Right kidney (tissue), 1 donor: ENCODE data around the gene ANO9.
"Not testable (repeated sequence)": the region's sequence is repeated elsewhere in the genome, so short reads cannot be mapped to it uniquely, and the experiment has no call there.

Experiments
- DNase-seq: peaks from one replicate; pipeline ENCODE4 v3.0.0-alpha.2; 2016

The ANO9 gene

DNA sequence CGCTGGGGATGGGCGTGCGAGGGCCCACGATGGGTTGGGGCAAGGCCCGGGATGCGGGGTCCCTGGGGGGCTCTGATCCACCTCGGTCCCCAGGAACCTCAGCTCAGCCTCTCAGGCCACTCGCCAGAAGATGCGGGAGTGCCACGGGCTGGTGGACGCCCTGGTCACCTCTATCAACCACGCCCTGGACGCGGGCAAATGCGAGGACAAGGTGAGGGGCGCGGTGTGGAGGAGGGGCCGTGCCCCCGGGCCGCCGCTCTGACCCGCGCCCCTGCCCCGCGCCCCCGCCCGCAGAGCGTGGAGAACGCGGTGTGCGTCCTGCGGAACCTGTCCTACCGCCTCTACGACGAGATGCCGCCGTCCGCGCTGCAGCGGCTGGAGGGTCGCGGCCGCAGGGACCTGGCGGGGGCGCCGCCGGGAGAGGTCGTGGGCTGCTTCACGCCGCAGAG lies 41.5 kb downstream of the ANO9 start:
- DNase-seq = no peak

- DNase-seq = no peak
Observed at GRCh38 chr11:399731-400211, 42.0 kb downstream of the ANO9 start.

DNA sequence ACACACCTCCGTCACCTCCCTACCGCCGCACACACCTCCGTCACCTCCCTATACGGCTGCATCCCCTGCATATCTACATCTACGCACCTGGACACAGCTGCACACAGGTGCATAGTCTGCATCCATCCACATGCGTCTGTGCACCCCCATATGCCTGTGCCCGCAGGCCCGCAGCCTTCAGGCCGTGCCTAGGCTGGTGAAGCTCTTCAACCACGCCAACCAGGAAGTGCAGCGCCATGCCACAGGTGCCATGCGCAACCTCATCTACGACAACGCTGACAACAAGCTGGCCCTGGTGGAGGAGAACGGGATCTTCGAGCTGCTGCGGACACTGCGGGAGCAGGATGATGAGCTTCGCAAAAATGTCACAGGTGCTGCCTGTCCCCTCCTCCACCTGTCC lies 43.0 kb downstream of the ANO9 start:
- DNase-seq = no peak

DNA sequence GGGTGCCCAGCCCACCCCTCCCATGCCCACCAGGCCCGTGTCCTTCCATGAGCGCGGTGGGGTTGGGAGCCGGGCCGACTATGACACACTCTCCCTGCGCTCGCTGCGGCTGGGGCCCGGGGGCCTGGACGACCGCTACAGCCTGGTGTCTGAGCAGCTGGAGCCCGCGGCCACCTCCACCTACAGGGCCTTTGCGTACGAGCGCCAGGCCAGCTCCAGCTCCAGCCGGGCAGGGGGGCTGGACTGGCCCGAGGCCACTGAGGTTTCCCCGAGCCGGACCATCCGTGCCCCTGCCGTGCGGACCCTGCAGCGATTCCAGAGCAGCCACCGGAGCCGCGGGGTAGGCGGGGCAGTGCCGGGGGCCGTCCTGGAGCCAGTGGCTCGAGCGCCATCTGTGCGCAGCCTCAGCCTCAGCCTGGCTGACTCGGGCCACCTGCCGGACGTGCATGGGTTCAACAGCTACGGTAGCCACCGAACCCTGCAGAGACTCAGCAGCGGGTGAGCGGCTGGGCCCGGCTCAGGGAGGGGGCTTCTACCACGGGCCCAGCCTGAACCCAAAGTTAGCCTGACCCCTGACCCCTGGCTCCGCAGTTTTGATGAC lies 44.8 kb downstream of the ANO9 start:
- DNase-seq = peak; percentile 86

DNA sequence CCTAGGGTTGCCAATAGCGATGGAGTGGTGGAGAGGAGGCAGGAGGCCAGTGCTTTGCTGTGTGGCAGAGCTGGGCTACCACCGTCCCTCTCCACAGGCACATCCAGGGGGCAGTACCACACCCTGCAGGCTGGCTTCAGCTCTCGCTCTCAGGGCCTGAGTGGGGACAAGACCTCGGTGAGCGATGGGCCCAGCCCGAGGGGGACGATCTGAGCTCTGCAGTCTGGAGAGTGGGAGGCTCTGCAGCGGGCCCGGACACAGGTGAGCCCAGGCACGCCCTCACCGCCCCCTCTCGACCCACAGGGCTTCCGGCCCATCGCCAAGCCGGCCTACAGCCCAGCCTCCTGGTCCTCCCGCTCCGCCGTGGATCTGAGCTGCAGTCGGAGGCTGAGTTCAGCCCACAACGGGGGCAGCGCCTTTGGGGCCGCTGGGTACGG lies 45.3 kb downstream of the ANO9 start:
- no peak for DNase-seq

DNA sequence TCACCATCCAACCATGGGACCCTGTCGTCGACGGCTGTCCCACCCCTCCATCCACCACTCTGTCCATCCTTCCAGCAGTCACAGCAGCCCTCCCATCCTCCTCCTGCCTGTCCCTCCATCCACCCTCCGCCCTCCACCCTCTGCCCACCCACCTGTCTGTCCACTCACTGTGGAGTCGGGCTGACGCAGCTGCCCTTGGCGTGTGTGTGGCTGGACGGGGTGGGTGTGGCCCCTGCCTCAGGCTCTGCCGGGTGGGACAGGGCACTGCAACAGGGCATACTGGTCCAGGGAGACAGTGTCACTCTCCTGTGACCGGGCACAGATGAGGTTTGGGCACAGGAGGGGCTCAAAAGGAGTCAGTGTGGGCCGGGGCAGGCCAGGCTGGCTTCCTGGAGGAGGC lies 45.9 kb downstream of the ANO9 start:
- DNase-seq = no peak

DNA sequence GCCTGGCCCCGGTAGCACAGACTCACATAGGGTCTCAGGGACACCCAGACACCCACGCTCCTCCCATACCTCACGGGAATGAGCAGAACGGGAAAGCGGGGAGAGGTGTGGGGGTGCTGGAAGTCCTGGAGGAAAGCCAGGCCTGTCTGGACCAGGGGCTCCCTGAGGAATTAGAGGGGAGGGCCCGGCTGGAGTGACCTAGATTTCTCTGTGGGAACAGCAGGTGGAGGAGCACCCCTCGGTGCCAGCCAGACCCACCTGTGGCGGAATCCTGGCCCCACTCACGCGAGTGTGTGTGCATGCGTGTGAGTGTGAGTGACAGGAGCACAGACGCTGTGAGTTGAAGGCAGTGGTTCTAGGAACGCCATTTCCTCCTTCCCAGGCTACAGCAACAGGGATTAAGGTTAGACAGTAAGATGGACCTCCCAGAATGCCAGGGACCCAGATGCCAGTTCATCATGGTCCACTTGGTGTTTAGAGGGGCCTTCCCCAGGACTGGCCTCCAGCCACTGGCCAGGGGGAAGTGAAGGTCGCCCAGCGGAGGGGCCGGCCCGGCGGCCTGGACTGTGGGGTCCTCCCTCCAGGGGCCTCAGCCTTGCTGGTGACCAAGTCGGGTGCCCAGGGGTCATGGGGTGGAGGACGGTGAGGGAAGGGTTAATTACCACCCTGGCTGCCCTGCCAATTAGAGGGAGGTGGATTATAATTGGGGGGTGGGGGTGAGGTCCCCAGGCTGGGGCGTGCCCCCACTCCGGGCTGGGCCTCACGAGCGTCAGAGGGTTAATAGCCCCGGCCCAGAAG lies 46.8 kb downstream of the ANO9 start:
- DNase-seq = no peak

- DNase-seq = no peak
Observed at GRCh38 chr11:394034-394857, 47.6 kb downstream of the ANO9 start, which contains the start of gene PKP3. TSS of gene PKP3 (plus strand) at chr11:394209. CDS start at chr11:394293, 84 bp downstream.

- no peak for DNase-seq
Observed at GRCh38 chr11:393219-394033, 48.4 kb downstream of the ANO9 start.

DNA sequence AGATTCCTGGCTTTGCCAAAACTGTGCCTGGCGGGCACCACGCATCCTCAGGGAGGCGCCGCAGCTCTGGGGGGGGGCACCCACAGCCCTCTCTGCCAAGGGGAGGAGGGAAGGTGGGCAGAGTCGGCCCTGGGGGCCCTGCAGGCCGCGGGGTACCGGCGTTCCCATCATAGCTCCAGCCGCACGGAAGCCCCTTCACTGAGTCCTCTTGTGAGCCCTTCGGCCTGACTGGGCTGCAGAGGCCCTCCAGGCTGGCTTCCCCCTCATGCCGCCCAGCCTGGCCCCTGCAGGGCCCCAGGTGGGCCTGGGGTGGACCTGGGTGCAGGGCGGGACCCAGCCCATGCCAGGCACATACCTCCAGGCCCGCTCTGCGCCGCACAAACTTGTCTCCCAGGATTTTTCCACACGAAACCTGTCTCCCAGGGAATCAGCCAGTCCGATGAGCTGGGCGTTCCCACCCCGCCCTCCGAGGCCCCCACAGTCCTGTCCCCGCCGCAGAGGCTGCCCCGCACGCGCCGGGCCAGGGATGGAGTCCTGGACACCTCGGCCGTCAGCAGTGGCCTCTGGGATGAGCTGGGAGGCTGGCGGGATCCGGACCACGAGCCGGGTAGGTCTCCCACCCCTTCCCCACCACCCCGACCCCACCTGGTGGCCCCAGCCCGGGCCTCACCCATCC lies 49.6 kb downstream of the ANO9 start:
- no peak for DNase-seq

DNA sequence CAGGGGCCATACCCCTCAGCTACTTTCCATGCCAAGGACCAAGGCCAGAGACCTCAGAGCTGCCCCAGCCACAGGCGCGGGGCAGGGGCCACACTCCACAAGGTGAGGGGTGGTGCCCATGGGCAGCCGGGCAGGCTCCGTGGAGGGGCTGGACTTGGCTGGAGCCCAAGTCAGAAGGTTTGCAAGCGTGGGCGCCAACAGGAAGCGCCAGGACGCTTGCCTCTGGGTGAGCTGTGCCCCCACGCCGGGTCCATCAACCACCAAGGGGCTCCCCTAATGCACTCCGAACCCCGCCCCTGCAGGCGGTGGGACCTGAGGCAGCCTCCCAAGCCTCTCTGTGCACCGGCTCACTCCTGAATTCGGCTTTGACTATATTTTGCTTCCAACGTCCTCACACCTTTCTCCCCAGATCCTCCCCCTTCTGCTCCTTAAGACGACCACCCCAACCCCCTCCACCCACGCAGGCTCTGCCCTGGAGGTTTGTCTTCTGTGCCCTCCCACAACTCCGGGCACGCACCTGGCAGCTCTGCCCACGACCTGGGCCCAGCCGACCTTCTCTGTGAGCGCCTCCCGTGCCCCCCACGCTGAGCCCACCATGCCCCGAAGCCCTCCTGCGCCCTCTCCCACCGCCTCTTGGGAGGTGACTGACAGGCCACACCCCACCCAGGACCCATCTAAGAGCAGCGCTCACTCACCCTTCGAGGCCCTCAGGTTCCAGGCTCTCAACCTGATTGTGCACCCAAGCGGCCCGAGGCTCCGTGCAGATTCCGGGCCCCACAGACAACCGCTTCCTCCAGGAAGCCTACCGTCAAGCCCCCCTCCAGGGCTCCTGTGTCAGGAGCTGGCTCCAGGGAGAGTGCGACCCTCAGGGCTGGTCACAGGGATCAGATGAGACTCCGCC lies 50.4 kb downstream of the ANO9 start:
- no peak for DNase-seq

GRCh38 chr11:390175-390574 lies 51.6 kb downstream of the ANO9 start:
- DNase-seq = no peak

- DNase-seq = not testable (repeated sequence)
Observed at GRCh38 chr11:389369-389768, 52.4 kb downstream of the ANO9 start.

DNA sequence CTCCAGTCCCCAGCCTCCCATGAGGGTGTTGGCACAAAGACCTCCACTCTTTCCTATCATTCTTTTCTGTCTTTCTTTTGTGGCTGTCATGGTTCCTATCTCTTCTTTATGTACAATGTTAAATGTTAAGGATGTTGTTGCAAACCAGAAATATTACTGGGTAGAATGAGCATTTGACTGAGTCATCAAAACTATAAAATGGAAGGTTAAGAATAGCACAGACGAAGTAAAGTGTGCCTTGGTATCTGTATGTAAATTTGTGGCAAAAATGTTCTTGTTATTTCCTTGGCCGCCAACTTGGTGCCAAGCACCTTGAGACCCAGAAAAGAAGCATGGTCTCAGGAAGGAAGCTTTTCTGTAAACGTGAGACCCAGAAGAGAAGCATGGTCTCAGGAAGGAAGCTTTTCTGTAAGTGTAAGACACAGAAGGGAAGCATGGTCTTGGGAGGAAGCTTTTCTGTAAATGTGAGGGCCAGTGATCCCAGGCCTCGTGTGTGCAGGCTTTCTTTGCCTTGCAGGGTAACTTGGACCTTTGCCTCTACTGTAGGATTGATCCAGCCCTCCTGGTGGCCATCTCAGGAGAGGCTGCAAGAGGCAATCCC lies 54.5 kb downstream of the ANO9 start:
- no peak for DNase-seq

- DNase-seq = no peak
Observed at GRCh38 chr11:386483-386882, 55.3 kb downstream of the ANO9 start.

DNA sequence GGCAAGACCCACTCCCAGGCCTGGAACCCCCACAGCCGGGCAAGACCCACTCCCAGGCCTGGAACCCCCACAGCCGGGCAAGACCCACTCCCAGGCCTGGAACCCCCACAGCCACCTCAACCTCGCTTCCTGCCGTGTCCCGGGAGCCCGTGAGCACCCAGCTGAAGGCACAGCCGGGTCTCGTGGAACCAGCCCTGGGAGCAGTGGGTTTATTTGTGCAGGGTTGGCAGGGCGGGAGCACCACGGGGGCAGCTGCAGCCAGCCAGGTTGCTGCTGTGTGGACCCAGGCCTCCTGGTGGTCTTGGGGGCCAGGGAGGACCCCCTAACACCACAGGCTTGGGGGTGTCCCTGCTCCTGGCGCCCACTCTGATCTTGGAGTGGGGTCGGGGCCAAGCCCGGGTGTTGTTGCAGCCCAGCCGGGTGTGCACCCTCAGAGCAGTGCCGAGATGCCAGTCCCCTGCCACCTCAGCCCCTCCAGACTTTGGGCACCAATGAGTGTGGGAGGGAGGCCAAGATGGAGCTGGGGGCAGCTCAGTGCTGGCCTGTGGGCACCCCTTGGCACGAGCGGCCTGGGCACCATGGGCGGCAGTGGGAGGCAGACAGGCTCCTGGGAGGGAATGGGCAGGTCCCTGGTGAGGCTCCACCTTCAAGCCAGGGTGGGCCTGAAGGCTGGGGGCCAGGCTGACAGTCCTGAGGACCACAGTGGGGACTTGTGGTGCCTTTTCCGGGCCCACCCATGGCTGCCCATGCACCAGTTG lies 56.0 kb downstream of the ANO9 start:
- DNase-seq = no peak

DNA sequence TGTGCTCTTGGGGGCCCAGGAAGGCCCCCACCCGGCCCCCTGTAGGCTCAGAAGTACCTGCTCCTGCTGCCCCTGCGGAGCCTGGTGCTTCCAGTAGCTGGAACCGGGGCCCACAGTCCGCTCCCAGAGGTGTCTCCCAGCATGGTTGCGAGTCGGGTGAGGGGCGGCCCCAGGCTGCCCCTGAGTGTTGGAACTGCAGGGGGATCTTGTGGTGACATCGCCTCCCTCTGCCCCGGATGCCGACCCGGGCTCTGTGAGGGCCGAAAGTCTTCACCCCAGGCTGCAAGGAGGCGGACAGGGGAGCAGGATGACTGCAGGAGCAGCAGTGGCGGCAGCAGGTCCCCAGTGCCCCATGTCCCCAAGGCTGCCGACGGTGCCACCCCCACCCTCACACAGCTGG lies 57.3 kb downstream of the ANO9 start:
- no peak for DNase-seq

- DNase-seq = no peak
Observed at GRCh38 chr11:383431-383830, 58.4 kb downstream of the ANO9 start.

DNA sequence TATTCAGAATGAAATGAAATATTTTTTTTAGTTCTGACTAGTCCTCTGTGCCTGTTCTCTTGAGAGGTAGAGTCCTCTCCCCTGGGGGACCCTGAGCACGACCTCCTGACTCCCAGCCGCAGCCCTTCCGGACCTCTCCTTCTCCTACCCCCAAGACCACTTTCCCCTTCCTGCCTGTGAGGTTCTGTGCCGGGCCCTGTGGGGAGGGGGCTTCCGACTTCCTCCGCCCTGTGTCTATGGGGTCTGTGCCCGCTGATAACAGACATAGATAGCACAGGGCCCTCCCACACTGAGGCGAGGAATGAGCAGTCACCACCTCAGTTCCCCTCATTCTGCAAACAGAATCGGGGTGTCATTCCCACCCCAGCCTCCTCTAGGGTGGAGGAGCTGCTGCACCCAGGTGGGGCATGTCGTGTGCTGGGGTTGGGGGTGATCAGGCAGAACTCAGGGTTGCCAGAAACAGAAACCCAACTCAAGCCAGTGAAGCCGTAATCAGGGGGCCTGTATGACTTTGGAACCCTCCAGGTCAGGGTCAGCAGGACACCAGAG lies 59.7 kb downstream of the ANO9 start:
- no peak for DNase-seq
